RWPE1 (cell line): ENCODE data around the gene SLC13A5.

ENCODE experiments used
- CTCF ChIA-PET: fragments of 350-600 bp; sonication (Branson Sonifier 250); formaldehyde crosslinking; extraction: SDS; loops from one replicate; lab custom pipeline; 2021; lab: Yijun Ruan, JAX
- POLR2A ChIA-PET: fragments of 400-600 bp; formaldehyde crosslinking; extraction: SDS; loops from one replicate; lab custom pipeline; 2020; ENCODE audit warnings: antibody characterized with exemption; ENCODE audit not compliant: low non-redundant PET; lab: Yijun Ruan, JAX
- DNase-seq: peaks from one replicate; pipeline ENCODE4 v3.0.0; 2012; ENCODE audit warnings: low spot score
- H3K27ac ChIP-seq: fragments of 450-650 bp; 2 replicates; pipeline ENCODE4 v1.5.1; 2017
- CTCF ChIP-seq: fragments of 450-650 bp; conservative IDR thresholded peaks from 2 replicates; pipeline ENCODE4 v1.5.1; 2017; ENCODE audit warnings: low read depth, mild to moderate bottlenecking

The SLC13A5 gene

GRCh38 chr17:6712058-6712853 lies 913 bp downstream of the SLC13A5 start:
- ChIA-PET POLR2A (interaction anchor here (0.6 to 0.7 kb wide), 2 partner anchors 40 to 597 kb away, joined by 3 to 7 read pairs; no protein-coding TSS in a partner anchor), CTCF (interaction anchor here (0.6 to 0.7 kb wide), 5 partner anchors 18 to 1185 kb away, joined by 3 to 4 read pairs (median 4); no protein-coding TSS in a partner anchor)
- no peak for TF ChIP-seq CTCF
- DNase-seq: peak; percentile 76
- peak overlapping the region; percentile 62 for H3K27ac ChIP-seq

- no peak for TF ChIP-seq CTCF
- DNase-seq: no peak
- ChIA-PET CTCF (interaction anchor here (0.6 kb wide), 1 partner anchor 20 kb away, joined by 3 read pairs; no protein-coding TSS in a partner anchor), POLR2A (interaction anchor here (0.6 to 0.7 kb wide), 2 partner anchors 39 to 598 kb away, joined by 3 to 7 read pairs; no protein-coding TSS in a partner anchor)
- H3K27ac ChIP-seq: peak overlapping the region; percentile 62
These were observed 1.5 kb downstream of the SLC13A5 start for GRCh38 chr17:6711681-6712057.

GRCh38 chr17:6711081-6711674 lies 2.0 kb downstream of the SLC13A5 start:
- CTCF ChIA-PET: no interaction called here
- no peak for TF ChIP-seq CTCF
- peak overlapping the region; percentile 62 for H3K27ac ChIP-seq

GRCh38 chr17:6710317-6710716 lies 2.9 kb downstream of the SLC13A5 start:
- no peak for TF ChIP-seq CTCF
- DNase-seq: no peak
- ChIA-PET CTCF (no interaction called here), POLR2A (no interaction called here)
- no peak overlapping the region for H3K27ac ChIP-seq

More at GRCh38 chr17:6711081-6711674, 2.0 kb downstream of the SLC13A5 start:
- no peak for DNase-seq
- POLR2A ChIA-PET: interaction anchor here (0.7 kb wide), 1 partner anchor 38 kb away, joined by 3 read pairs; no protein-coding TSS in a partner anchor

GRCh38 chr17:6708357-6708961 lies 4.7 kb downstream of the SLC13A5 start:
- no peak overlapping the region for H3K27ac ChIP-seq
- CTCF ChIA-PET: no interaction called here
- POLR2A ChIA-PET: no interaction called here
- no peak for TF ChIP-seq CTCF
- no peak for DNase-seq

GRCh38 chr17:6706996-6707395 lies 6.2 kb downstream of the SLC13A5 start:
- DNase-seq: no peak
- ChIA-PET POLR2A (no interaction called here), CTCF (no interaction called here)
- TF ChIP-seq CTCF: no peak
- no peak overlapping the region for H3K27ac ChIP-seq
